A673 (cell line): ENCODE data around the gene C16orf54. TPM values are rescaled to one million over a fixed set of nuclear protein-coding genes. Genes with fewer than 3 reads are reported as not detected.
"Not testable (repeated sequence)": the region's sequence is repeated elsewhere in the genome, so short reads cannot be mapped to it uniquely, and the experiment has no call there.

Experiments
- BruUV-seq: library from RNA; stranded (reverse); fragments of 400-500 nt; replicated peaks from 2 replicates; lab custom pipeline; 2021; lab: Mats Ljungman, UMichigan
- CTCF ChIA-PET: fragments of 300-600 bp; sonication (Branson Sonifier 250); formaldehyde crosslinking; loops from one replicate; lab custom pipeline; 2022; ENCODE audit warnings: antibody characterized with exemption; lab: Charles Lee
- POLR2A ChIA-PET: fragments of 300-600 bp; sonication (Branson Sonifier 250); formaldehyde crosslinking; loops from one replicate; lab custom pipeline; 2022; ENCODE audit warnings: antibody characterized with exemption; ENCODE audit not compliant: low non-redundant PET; lab: Charles Lee
- DNase-seq: peaks from one replicate; pipeline ENCODE4 v3.0.0-alpha.2; 2015; ENCODE audit warnings: low spot score
- H3K27ac ChIP-seq: fragments of 200-600 bp; sonication (generic); 2 replicates; pipeline ENCODE4 v1.5.1; 2016; ENCODE audit warnings: mixed run types, low read depth, mild to moderate bottlenecking, mixed read lengths, antibody characterized with exemption, low read length; ENCODE audit not compliant: poor library complexity, severe bottlenecking
- H3K27me3 ChIP-seq: fragments of 200-600 bp; sonication (generic); replicated peaks from 2 replicates; pipeline ENCODE4 v1.6.1; 2017; ENCODE audit warnings: mixed run types, low read depth, mild to moderate bottlenecking, mixed read lengths, antibody characterized with exemption, low read length; ENCODE audit not compliant: insufficient read depth, poor library complexity
- H3K36me3 ChIP-seq: fragments of 200-600 bp; sonication (generic); 2 replicates; pipeline ENCODE4 v1.6.1; 2016; ENCODE audit warnings: mixed run types, mild to moderate bottlenecking, mixed read lengths, antibody characterized with exemption, low read length; ENCODE audit not compliant: insufficient read depth, poor library complexity, severe bottlenecking
- H3K4me1 ChIP-seq: fragments of 200-600 bp; sonication (generic); 2 replicates; pipeline ENCODE4 v1.6.1; 2017; ENCODE audit warnings: mixed run types, mild to moderate bottlenecking, mixed read lengths, antibody characterized with exemption, low read length; ENCODE audit not compliant: insufficient read depth, poor library complexity, severe bottlenecking
- H3K4me3 ChIP-seq: fragments of 200-600 bp; sonication (generic); 2 replicates; pipeline ENCODE4 v1.5.1; 2016; ENCODE audit warnings: low read depth, mixed run types, mild to moderate bottlenecking, mixed read lengths, low read length; ENCODE audit not compliant: poor library complexity, severe bottlenecking
- H3K9me3 ChIP-seq: fragments of 200-600 bp; sonication (generic); 2 replicates; pipeline ENCODE4 v1.6.1; 2016; ENCODE audit warnings: mixed run types, low read depth, mild to moderate bottlenecking, mixed read lengths, antibody characterized with exemption, low read length; ENCODE audit not compliant: poor library complexity, severe bottlenecking
- EZH2 ChIP-seq: fragments of 200-600 bp; sonication (generic); IDR thresholded peaks from 2 replicates; pipeline ENCODE4 v1.6.1; 2017; ENCODE audit warnings: borderline replicate concordance, low read depth, mild to moderate bottlenecking, mixed read lengths, antibody characterized with exemption, low read length; ENCODE audit not compliant: poor library complexity, severe bottlenecking
- intact Hi-C: fragments of 100-400 bp; cut with micrococcal nuclease; formaldehyde crosslinking; loops from one replicate; pipeline ENCODE4 v1.10.0; 2022; ENCODE audit not compliant: unreplicated experiment
- total RNA-seq: library from RNA; stranded (reverse); gene quantifications from 2 replicates; pipeline ENCODE4 v1.2.3, GENCODE V29; 2021
- TF ChIP-seq, protein P1 (sequence below): fragments of 300-800, 200-600 bp; sonication (generic); conservative IDR thresholded peaks from 2 replicates; pipeline ENCODE4 v1.5.1; 2017; ENCODE audit warnings: low read depth, mild to moderate bottlenecking, antibody characterized with exemption, low read length, moderate library complexity, mixed read lengths

C16orf54 gene
- total RNA-seq, 1 experiment from 2014 or later, result not detected

- TF ChIP-seq EZH2, result no peak
- TF ChIP-seq, protein P1, sequence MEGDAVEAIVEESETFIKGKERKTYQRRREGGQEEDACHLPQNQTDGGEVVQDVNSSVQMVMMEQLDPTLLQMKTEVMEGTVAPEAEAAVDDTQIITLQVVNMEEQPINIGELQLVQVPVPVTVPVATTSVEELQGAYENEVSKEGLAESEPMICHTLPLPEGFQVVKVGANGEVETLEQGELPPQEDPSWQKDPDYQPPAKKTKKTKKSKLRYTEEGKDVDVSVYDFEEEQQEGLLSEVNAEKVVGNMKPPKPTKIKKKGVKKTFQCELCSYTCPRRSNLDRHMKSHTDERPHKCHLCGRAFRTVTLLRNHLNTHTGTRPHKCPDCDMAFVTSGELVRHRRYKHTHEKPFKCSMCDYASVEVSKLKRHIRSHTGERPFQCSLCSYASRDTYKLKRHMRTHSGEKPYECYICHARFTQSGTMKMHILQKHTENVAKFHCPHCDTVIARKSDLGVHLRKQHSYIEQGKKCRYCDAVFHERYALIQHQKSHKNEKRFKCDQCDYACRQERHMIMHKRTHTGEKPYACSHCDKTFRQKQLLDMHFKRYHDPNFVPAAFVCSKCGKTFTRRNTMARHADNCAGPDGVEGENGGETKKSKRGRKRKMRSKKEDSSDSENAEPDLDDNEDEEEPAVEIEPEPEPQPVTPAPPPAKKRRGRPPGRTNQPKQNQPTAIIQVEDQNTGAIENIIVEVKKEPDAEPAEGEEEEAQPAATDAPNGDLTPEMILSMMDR, result no peak
- Histone ChIP-seq H3K9me3 (no peaks in the 10 kb centered on the region), H3K36me3 (no peaks in the 10 kb centered on the region), H3K4me3 (no peak overlapping the region), H3K27ac (no peak overlapping the region), H3K4me1 (no peaks in the 10 kb centered on the region), H3K27me3 (no peaks in the 10 kb centered on the region)
- CTCF ChIA-PET, result no interaction called here
- BruUV-seq, result no TSS peak
- intact Hi-C loops, result no loop called here
- no peak for DNase-seq
- POLR2A ChIA-PET, result no interaction called here
Observed at GRCh38 chr16:29712809-29713208, 33.0 kb downstream of the C16orf54 start.

DNA sequence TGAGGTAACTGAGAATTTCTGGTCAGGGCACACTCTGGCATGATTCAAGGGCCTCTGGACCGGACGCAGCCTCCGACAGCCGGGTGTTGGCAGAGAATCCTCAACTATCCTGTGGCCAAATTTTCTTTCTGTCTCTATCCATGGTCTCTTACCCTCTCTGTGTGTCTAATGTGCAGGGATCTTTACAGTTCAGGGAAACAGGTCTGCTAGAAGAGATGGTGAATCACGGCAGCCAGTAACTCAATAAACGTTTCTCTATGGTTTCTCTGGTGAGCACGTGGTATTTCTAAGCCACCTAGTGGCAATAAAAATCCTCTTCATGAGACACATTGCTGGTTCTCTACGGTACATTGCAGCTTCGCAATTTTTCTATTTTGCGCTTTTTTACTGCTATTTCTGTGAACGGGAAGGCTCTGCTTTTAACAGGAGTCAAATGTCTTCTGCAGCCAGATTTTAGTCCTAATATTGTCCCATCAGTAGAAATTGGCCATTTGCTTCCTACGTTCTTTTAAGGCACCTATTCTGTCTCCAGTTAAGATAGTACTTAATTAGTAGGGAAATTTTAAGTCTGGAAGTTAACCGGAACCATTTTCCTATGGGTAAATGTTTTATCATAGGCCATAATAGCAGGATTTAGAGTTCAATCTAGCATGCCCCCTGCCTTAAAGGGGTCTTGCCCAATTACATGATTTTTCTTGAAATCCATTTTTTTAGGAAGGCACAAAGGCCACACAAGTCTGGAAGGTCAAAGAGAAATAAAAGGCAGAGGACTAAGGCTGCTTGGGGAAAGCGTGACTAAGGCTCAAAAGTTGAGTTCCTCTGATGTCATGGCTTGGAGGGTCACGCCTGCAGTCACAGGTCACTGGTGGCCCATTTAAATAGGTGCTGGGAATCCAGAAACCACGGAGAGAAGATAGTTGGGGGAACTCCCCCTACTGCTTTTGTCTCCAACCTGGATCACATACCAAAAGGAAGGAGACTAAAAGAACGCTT, 35.3 kb downstream of the C16orf54 start:
- H3K27me3 ChIP-seq, result no peaks in the 10 kb centered on the region
- H3K4me1 ChIP-seq, result no peaks in the 10 kb centered on the region
- ChIA-PET POLR2A (no interaction called here), CTCF (no interaction called here)
- no peak for TF ChIP-seq EZH2
- TF ChIP-seq, protein P1, result peak; percentile 75
- BruUV-seq, result no TSS peak
- DNase-seq, result peak; percentile 76
- intact Hi-C loops, result no loop called here
- no peaks in the 10 kb centered on the region for H3K36me3 ChIP-seq
- no peak overlapping the region for H3K27ac ChIP-seq
- no peaks in the 10 kb centered on the region for H3K9me3 ChIP-seq
- H3K4me3 ChIP-seq, result no peak overlapping the region

- H3K27me3 ChIP-seq, H3K36me3 ChIP-seq, DNase-seq, POLR2A ChIA-PET, BruUV-seq, H3K4me1 ChIP-seq, H3K27ac ChIP-seq, CTCF ChIA-PET, intact Hi-C loops, H3K9me3 ChIP-seq, H3K4me3 ChIP-seq: not testable (repeated sequence)
Observed at GRCh38 chr16:29709657-29710056, 36.1 kb downstream of the C16orf54 start.
